22Rv1 (cell line): ENCODE measurements around the gene TNFSF15.

Experiments used
- CTCF ChIP-seq: fragments of 450-650 bp; IDR thresholded peaks from 2 replicates; pipeline ENCODE4 v1.5.1; 2017; ENCODE audit warnings: mild to moderate bottlenecking
- ZFX ChIP-seq: fragments of 450-650 bp; IDR thresholded peaks from 2 replicates; pipeline ENCODE4 v1.6.1; 2017; ENCODE audit warnings: antibody characterized with exemption, borderline replicate concordance

- no peak for TF ChIP-seq CTCF
- no peak for TF ChIP-seq ZFX
Measured at GRCh38 chr9:114757984-114758383, 47.9 kb downstream of the TNFSF15 start.
